NCI-H774 (cell line): Measurements from ENCODE around the gene PPIB.
A peak's percentile ranks its signal among the peaks of the same experiment; 100 is the strongest.

Experiments used
- DNase-seq: peaks from one replicate; lab custom pipeline; 2025; lab: John Stamatoyannopoulos, UW

Gene PPIB

GRCh38 chr15:64162869-64163658, at the start of gene PPIB:
Gene PPIB, minus strand, starts transcription at chr15:64163022. Its CDS starts 36 bp downstream, at chr15:64162986.
- peak; percentile 95 for DNase-seq

- no peak for DNase-seq
These were observed 48.9 kb upstream of the PPIB start for GRCh38 chr15:64211696-64212095.

GRCh38 chr15:64210371-64210770, 47.5 kb upstream of the PPIB start:
- no peak for DNase-seq

GRCh38 chr15:64209680-64210334, 47.0 kb upstream of the PPIB start:
- peak; percentile 47 for DNase-seq

GRCh38 chr15:64205202-64205601, 42.4 kb upstream of the PPIB start:
- no peak for DNase-seq

GRCh38 chr15:64197425-64197824, 34.6 kb upstream of the PPIB start:
- DNase-seq: no peak

GRCh38 chr15:64193971-64194370, 31.1 kb upstream of the PPIB start:
- DNase-seq: no peak

GRCh38 chr15:64191971-64192830, 29.4 kb upstream of the PPIB start:
- DNase-seq: no peak

- no peak for DNase-seq
These were observed 24.8 kb upstream of the PPIB start for GRCh38 chr15:64187396-64188191.

GRCh38 chr15:64185146-64185911, 22.5 kb upstream of the PPIB start:
- DNase-seq: no peak

- DNase-seq: no peak
These were observed 20.1 kb upstream of the PPIB start for GRCh38 chr15:64182859-64183370.

GRCh38 chr15:64180235-64180824, 17.5 kb upstream of the PPIB start:
- DNase-seq: no peak

- no peak for DNase-seq
These were observed 3.5 kb upstream of the PPIB start for GRCh38 chr15:64166102-64166890.

GRCh38 chr15:64164436-64164835, 1.6 kb upstream of the PPIB start:
- DNase-seq: no peak

GRCh38 chr15:64163659-64164362, 989 bp upstream of the PPIB start:
- no peak for DNase-seq

GRCh38 chr15:64162478-64162868, 349 bp downstream of the PPIB start:
- DNase-seq: no peak

GRCh38 chr15:64161688-64162477, 939 bp downstream of the PPIB start:
- no peak for DNase-seq
